Fibroblast of villous mesenchyme (primary cell): ENCODE results near the gene MAP4K4. TPM values are rescaled to one million over a fixed set of nuclear protein-coding genes. Genes with fewer than 3 reads are reported as not detected.
A peak's percentile ranks its signal among the peaks of the same experiment; 100 is the strongest.

Source experiments
- DNase-seq: peaks from one replicate; pipeline ENCODE4 v3.0.0-alpha.2; 2010; ENCODE audit warnings: low read depth
- H3K4me3 ChIP-seq: 2 replicates; pipeline ENCODE4 v1.5.1; 2011; ENCODE audit warnings: low read depth, mild to moderate bottlenecking, low read length
- CTCF ChIP-seq: IDR thresholded peaks from 2 replicates; pipeline ENCODE4 v1.5.1; 2012; ENCODE audit warnings: low read depth, mild to moderate bottlenecking, low read length; ENCODE audit not compliant: insufficient read depth
- total RNA-seq: library from RNA; depleted of rRNA; stranded (reverse); fragments of >200 nt; gene quantifications from 2 replicates; pipeline ENCODE4 v1.2.3, GENCODE V29; 2012

MAP4K4 gene
- total RNA-seq, 1 donor: 95.0 TPM

GRCh38 chr2:101808006-101808562 is 110.6 kb downstream of the MAP4K4 start:
- DNase-seq: no peak
- H3K4me3 ChIP-seq: no peak overlapping the region
- no peak for TF ChIP-seq CTCF

- peak; percentile 64 for DNase-seq
- no peak for TF ChIP-seq CTCF
- H3K4me3 ChIP-seq: no peak overlapping the region
Measured at GRCh38 chr2:101809698-101810097, 112.2 kb downstream of the MAP4K4 start.

GRCh38 chr2:101811226-101812015 is 113.9 kb downstream of the MAP4K4 start:
- TF ChIP-seq CTCF: no peak
- no peak for DNase-seq
- H3K4me3 ChIP-seq: no peak overlapping the region

GRCh38 chr2:101812226-101812625 is 114.7 kb downstream of the MAP4K4 start:
- no peak for DNase-seq
- no peak for TF ChIP-seq CTCF
- no peak overlapping the region for H3K4me3 ChIP-seq

DNA sequence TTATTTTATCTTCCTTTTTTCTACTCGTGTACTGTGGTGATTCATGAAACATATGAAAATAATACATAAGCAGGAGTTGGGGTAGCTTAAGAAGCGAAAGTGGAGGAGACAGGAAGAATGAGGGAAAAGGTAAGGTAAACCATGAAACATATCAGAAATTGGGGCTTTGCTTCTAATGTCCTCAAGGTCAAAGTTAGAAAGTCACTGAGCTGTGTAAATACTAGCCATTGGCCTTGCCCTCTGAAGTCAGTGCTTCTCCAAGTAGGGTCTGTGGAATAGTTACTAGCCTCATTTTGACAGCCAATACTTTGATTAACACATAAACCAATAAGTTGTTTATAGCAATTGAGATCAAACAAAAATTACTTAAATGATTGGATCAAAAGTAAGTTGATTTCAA is 117.2 kb downstream of the MAP4K4 start:
- no peak overlapping the region for H3K4me3 ChIP-seq
- TF ChIP-seq CTCF: no peak
- DNase-seq: no peak

- DNase-seq: no peak
- no peak overlapping the region for H3K4me3 ChIP-seq
- no peak for TF ChIP-seq CTCF
Measured at GRCh38 chr2:101815154-101815553, 117.6 kb downstream of the MAP4K4 start.
